K562 (cell line): ENCODE measurements around the gene RHOBTB3. TPM values are rescaled to one million over a fixed set of nuclear protein-coding genes. Genes with fewer than 3 reads are reported as not detected.
A peak's percentile ranks its signal among the peaks of the same experiment; 100 is the strongest.

ENCODE experiments used
- ATAC-seq: fragments of 200-7000 bp; cut with Tn5 transposase; 3 replicates; pipeline ENCODE4 v1.9.1; 2020; ENCODE audit warnings: moderate library complexity
- BruUV-seq: library from RNA; stranded (reverse); fragments of 400-500 nt; replicated peaks from 2 replicates; lab custom pipeline; 2021; lab: Mats Ljungman, UMichigan
- CTCF ChIA-PET: fragments of 300-600 bp; formaldehyde crosslinking; extraction: SDS; loops from one replicate; lab custom pipeline; 2021; ENCODE audit warnings: low intra/inter-chr PET ratio; lab: Yijun Ruan, JAX
- POLR2A ChIA-PET: fragments of 300-600, 350-650 bp; sonication (Branson Sonifier 250); formaldehyde crosslinking; extraction: SDS; loops from one replicate; lab custom pipeline; 2021; ENCODE audit warnings: antibody characterized with exemption, inconsistent platforms; lab: Yijun Ruan, JAX
- DNase-seq, 4 experiments: peaks; one replicate each; pipeline versions ENCODE4 v3.0.0 to v3.0.0-alpha.2; 2011 to 2018; ENCODE audit warnings: low spot score in 3 of 4, mixed read lengths in 3 of 4; ENCODE audit errors: extremely low read depth in 1 of 4
- FAIRE-seq: peaks from 2 replicates; lab custom pipeline; 2011; peaks lifted over from hg19 to GRCh38; lab: Jason Lieb, UNC
- H2AFZ ChIP-seq: 2 replicates; pipeline ENCODE4 v1.6.0; 2011; ENCODE audit warnings: low read depth, low read length, control low read depth, inconsistent platforms
- H3K27ac ChIP-seq: fragments of 200-600 bp; 3 replicates; pipeline ENCODE4 v1.8.0; 2011; ENCODE audit warnings: low read depth, mild to moderate bottlenecking, control low read depth, inconsistent platforms, low read length, moderate library complexity, mixed read lengths; ENCODE audit errors: extremely low read depth
- H3K27me3 ChIP-seq, 2 experiments: fragments of 300-600 bp in 1 of 2; 2 replicates in 1 of 2; 3 replicates in 1 of 2; pipeline versions ENCODE4 v1.6.0 to v1.8.0; 2011; ENCODE audit warnings: inconsistent platforms in 2 of 2, low read length in 2 of 2, mild to moderate bottlenecking in 1 of 2, mixed read lengths in 1 of 2, moderate library complexity in 1 of 2; ENCODE audit not compliant: control insufficient read depth in 2 of 2, insufficient read depth in 2 of 2
- H3K36me3 ChIP-seq: fragments of 300-600 bp; 3 replicates; pipeline ENCODE4 v1.8.0; 2011; ENCODE audit warnings: mild to moderate bottlenecking, low read length, inconsistent platforms; ENCODE audit not compliant: control insufficient read depth, insufficient read depth
- H3K4me1 ChIP-seq, 2 experiments: fragments of 200-600 bp in 1 of 2; replicated peaks in 1 of 2; 2 replicates in 1 of 2; 3 replicates in 1 of 2; pipeline versions ENCODE4 v1.5.1 to v1.8.0; 2011; ENCODE audit warnings: inconsistent platforms in 2 of 2, low read length in 2 of 2, mild to moderate bottlenecking in 1 of 2, mixed read lengths in 1 of 2, moderate library complexity in 1 of 2; ENCODE audit not compliant: control insufficient read depth in 2 of 2, insufficient read depth in 2 of 2
- H3K4me2 ChIP-seq: 2 replicates; pipeline ENCODE4 v1.6.1; 2011; ENCODE audit warnings: low read length, control low read depth, inconsistent platforms, mixed read lengths; ENCODE audit not compliant: insufficient read depth
- H3K4me3 ChIP-seq: fragments of 200-600 bp; sonication (generic), shearing (Covaris generic); 2 replicates; pipeline ENCODE4 v1.5.1; 2016; ENCODE audit warnings: control low read depth, inconsistent platforms
- H3K79me2 ChIP-seq: fragments of 200-600 bp; 3 replicates; pipeline ENCODE4 v1.8.0; 2011; ENCODE audit warnings: low read length, inconsistent platforms; ENCODE audit not compliant: control insufficient read depth, insufficient read depth
- H3K9ac ChIP-seq, 2 experiments: 2 replicates each; pipeline versions ENCODE4 v1.6.0 to v1.6.1; 2011; ENCODE audit warnings: low read depth in 2 of 2, low read length in 2 of 2, control low read depth in 1 of 2, inconsistent platforms in 1 of 2, mild to moderate bottlenecking in 1 of 2, mixed read lengths in 1 of 2; ENCODE audit not compliant: insufficient read depth in 1 of 2
- H3K9me1 ChIP-seq: one replicate; pipeline ENCODE4 v1.6.0; 2011; ENCODE audit warnings: inconsistent platforms, mild to moderate bottlenecking, low read length, moderate library complexity; ENCODE audit not compliant: control insufficient read depth, insufficient read depth
- H3K9me3 ChIP-seq: replicated peaks from 2 replicates; pipeline ENCODE4 v1.5.1; 2011; ENCODE audit warnings: low read depth, low read length, inconsistent platforms; ENCODE audit not compliant: control insufficient read depth, insufficient read depth
- H4K20me1 ChIP-seq: replicated peaks from 2 replicates; pipeline ENCODE4 v1.6.1; 2011; ENCODE audit warnings: low read length, inconsistent platforms, mixed read lengths; ENCODE audit not compliant: control insufficient read depth, insufficient read depth
- MEIS2 ChIP-seq: fragments of 450-650 bp; IDR thresholded peaks from 2 replicates; pipeline ENCODE4 v1.6.1; 2014; ENCODE audit warnings: mild to moderate bottlenecking; ENCODE audit not compliant: partially characterized antibody
- PBX2 ChIP-seq, 2 experiments: IDR thresholded peaks in 1 of 2; conservative IDR thresholded peaks in 1 of 2; 2 replicates each; pipeline ENCODE4 v1.6.1; 2016; ENCODE audit warnings: low read depth in 2 of 2, mild to moderate bottlenecking in 1 of 2, missing compliant biosample characterization in 1 of 2, missing genetic modification characterization in 1 of 2, moderate library complexity in 1 of 2
- PKNOX1 ChIP-seq: fragments of 450-650 bp; IDR thresholded peaks from 2 replicates; pipeline ENCODE4 v1.6.1; 2016
- PYGO2 ChIP-seq: fragments of 450-650 bp; IDR thresholded peaks from 2 replicates; pipeline ENCODE4 v1.6.1; 2016; ENCODE audit warnings: mild to moderate bottlenecking, missing genetic modification characterization, moderate library complexity, missing compliant biosample characterization
- in situ Hi-C: fragments of 300-500 bp; cut with MboI; formaldehyde crosslinking; loops from 4 replicates; pipeline ENCODE4 v1.15.0; 2018; ENCODE audit warnings: inconsistent platforms, mixed read lengths
- intact Hi-C: fragments of 100-400 bp; cut with micrococcal nuclease; formaldehyde crosslinking; loops from 2 replicates; pipeline ENCODE4 v1.14.2; 2022
- polyA plus RNA-seq, 8 experiments: library from polyadenylated mRNA; depleted of rRNA in 4 of 8; stranded (reverse) in 5 of 8; unstranded in 3 of 8; fragments of >200 nt; fragmentation: Nextera tagmentation in 2 of 8; fragmentation: Illumina TruSeq in 1 of 8; extraction: Ambion mirVana in 2 of 8; extraction: Trizol in 1 of 8; gene quantifications; 2 replicates each; pipeline versions ENCODE4 v1.2.1 to v1.2.3, GENCODE V29; 2011 to 2014; ENCODE audit warnings: inconsistent platforms in 1 of 8, missing spikeins in 1 of 8
- total RNA-seq, 7 experiments: library from RNA; depleted of rRNA in 6 of 7; stranded (reverse); fragments of >200 nt in 6 of 7; fragmentation: Illumina TruSeq in 2 of 7; extraction: Trizol in 2 of 7; gene quantifications; 2 replicates each; pipeline versions ENCODE4 v1.2.1 to v1.2.3, GENCODE V29; 2011 to 2021; ENCODE audit warnings: low replicate concordance in 1 of 7

The RHOBTB3 gene
- total and polyA plus RNA-seq, 9 of the 15 experiments (the other 6 are each of a cell fraction or from before 2014, with no cell fraction given) = 39.7 to 143 (median 115) TPM

- Histone ChIP-seq H3K27me3 (no peaks in the 10 kb centered on the region), H3K36me3 (no peaks in the 10 kb centered on the region), H3K9me3 (no peaks in the 10 kb centered on the region), H2AFZ (no peak overlapping the region), H4K20me1 (no peaks in the 10 kb centered on the region), H3K9ac (no peak overlapping the region), H3K79me2 (no peaks in the 10 kb centered on the region), H3K4me2 (no peak overlapping the region), H3K4me3 (no peak overlapping the region), H3K27ac (no peak overlapping the region), H3K9me1 (no peaks in the 10 kb centered on the region), H3K4me1 (peaks cover 3 to 20% of the 10 kb centered on the region in 2 experiments; a peak in 3 of 5 replicates)
- in situ Hi-C loops = no loop called here
- DNase-seq = no peak
- TF ChIP-seq PKNOX1 (peak; percentile 61), MEIS2 (peak; percentile 82), PYGO2 (no peak), PBX2 (CRISPR knock-in tag; IDR thresholded peaks at IDR 0.05; ENCODE audit: low read depth) (no peak), PBX2 (tag; conservative IDR thresholded peaks at IDR 0.05; ENCODE audit: low read depth) (peak; percentile 77)
- no TSS peak for BruUV-seq
- ChIA-PET CTCF (no interaction called here), POLR2A (interaction anchor here (0.8 to 1.4 kb wide), 3 partner anchors 9 to 22 kb away, joined by 3 to 4 read pairs (median 4); no protein-coding TSS in a partner anchor)
- no peak for FAIRE-seq
- intact Hi-C loops = loop anchor here (5.0 kb wide), 1 partner anchor 41 kb away; no protein-coding TSS in a partner anchor
- no peak for ATAC-seq
Measured at GRCh38 chr5:95701074-95701473, 30.1 kb upstream of the RHOBTB3 start.
